ENCODE data around the gene NPL. TPM values are rescaled to one million over a fixed set of nuclear protein-coding genes. Genes with fewer than 3 reads are reported as not detected.

The NPL gene
- total RNA-seq, 2 donors from 2014 or later, result 5.8 to 8.7 TPM

DNA sequence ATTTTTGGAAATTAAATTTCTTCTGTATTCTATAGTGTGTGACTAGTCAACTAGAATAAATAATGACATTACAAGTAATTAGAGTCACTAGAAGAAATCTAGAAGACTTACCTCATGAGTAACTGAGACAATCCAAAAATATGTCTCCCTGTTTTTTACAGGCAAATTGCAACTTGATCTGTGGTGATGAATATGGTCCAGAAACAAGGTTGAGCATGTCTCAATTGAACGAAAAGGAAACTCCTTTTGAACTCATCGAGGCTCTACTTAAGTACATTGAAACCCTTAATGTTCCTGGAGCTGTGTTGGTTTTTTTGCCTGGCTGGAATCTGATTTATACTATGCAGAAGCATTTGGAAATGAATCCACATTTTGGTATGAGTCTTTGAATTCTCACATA is 86.3 kb downstream of the NPL start:
- no peaks in the 10 kb centered on the region for H3K27me3 Mint-ChIP-seq (ENCODE audit: insufficient read depth)
- H3K27me3 ChIP-seq (ENCODE audit: control insufficient read depth, insufficient read depth, low read length, poor library complexity, severe bottlenecking), result no peaks in the 10 kb centered on the region
- no peaks in the 10 kb centered on the region for H3K9me3 Mint-ChIP-seq
- no peak overlapping the region for H3K4me3 Mint-ChIP-seq
- no peak overlapping the region for H3K27ac Mint-ChIP-seq
- peaks cover 14% of the 10 kb centered on the region for H3K9me3 ChIP-seq (ENCODE audit: control insufficient read depth, low read length)
- H3K9ac ChIP-seq (ENCODE audit: extremely low read depth, low read length, poor library complexity, severe bottlenecking), result no peak overlapping the region
- H3K4me1 ChIP-seq (ENCODE audit: control insufficient read depth, insufficient read depth, low read length), result no peaks in the 10 kb centered on the region
- peaks cover 100% of the 10 kb centered on the region for H3K36me3 ChIP-seq (ENCODE audit: control insufficient read depth, insufficient read depth, low read length)
- H3K4me3 ChIP-seq (ENCODE audit: low read length), result no peak overlapping the region
- no peak for DNase-seq
- no peaks in the 10 kb centered on the region for H3K4me1 Mint-ChIP-seq
- no peak overlapping the region for H3K27ac ChIP-seq (ENCODE audit: low read depth, low read length)
- WGBS, 2 experiments (ENCODE audit: insufficient coverage in 1 of 2, insufficient read length in 1 of 2), result 88 to 98% methylated on average over 2 of the region's 2 CpGs
- TF ChIP-seq, protein P1, sequence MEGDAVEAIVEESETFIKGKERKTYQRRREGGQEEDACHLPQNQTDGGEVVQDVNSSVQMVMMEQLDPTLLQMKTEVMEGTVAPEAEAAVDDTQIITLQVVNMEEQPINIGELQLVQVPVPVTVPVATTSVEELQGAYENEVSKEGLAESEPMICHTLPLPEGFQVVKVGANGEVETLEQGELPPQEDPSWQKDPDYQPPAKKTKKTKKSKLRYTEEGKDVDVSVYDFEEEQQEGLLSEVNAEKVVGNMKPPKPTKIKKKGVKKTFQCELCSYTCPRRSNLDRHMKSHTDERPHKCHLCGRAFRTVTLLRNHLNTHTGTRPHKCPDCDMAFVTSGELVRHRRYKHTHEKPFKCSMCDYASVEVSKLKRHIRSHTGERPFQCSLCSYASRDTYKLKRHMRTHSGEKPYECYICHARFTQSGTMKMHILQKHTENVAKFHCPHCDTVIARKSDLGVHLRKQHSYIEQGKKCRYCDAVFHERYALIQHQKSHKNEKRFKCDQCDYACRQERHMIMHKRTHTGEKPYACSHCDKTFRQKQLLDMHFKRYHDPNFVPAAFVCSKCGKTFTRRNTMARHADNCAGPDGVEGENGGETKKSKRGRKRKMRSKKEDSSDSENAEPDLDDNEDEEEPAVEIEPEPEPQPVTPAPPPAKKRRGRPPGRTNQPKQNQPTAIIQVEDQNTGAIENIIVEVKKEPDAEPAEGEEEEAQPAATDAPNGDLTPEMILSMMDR (conservative IDR thresholded peaks at IDR 0.05), result no peak
- peaks cover 97% of the 10 kb centered on the region for H3K36me3 Mint-ChIP-seq (ENCODE audit: low read depth)

DNA sequence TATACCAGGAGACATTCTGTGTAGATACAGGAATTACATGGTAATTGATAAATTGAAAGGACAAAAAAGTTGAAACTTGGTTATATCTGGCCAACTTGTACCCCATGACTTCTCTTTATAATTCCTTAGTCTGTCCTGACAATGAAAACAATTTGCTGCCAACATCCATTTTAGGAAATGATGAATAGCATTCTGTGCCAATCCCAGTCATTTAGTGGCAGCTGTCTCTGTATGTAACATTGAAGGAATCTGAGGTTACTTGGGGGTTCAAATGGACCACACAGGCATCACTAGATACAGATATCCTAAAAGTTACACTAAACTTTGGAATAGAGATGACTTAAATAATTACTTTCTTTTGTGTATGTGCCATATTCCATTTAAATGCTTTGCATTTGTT is 87.8 kb downstream of the NPL start:
- H3K4me1 Mint-ChIP-seq, result no peaks in the 10 kb centered on the region
- H3K27ac Mint-ChIP-seq, result no peak overlapping the region
- H3K9ac ChIP-seq (ENCODE audit: extremely low read depth, low read length, poor library complexity, severe bottlenecking), result no peak overlapping the region
- H3K27ac ChIP-seq (ENCODE audit: low read depth, low read length), result no peak overlapping the region
- H3K4me3 Mint-ChIP-seq, result no peak overlapping the region
- TF ChIP-seq, protein P1 (conservative IDR thresholded peaks at IDR 0.05), result no peak
- H3K36me3 ChIP-seq (ENCODE audit: control insufficient read depth, insufficient read depth, low read length), result peaks cover 100% of the 10 kb centered on the region
- H3K36me3 Mint-ChIP-seq (ENCODE audit: low read depth), result peaks cover 97% of the 10 kb centered on the region
- no peaks in the 10 kb centered on the region for H3K9me3 Mint-ChIP-seq
- no peak overlapping the region for H3K4me3 ChIP-seq (ENCODE audit: low read length)
- H3K9me3 ChIP-seq (ENCODE audit: control insufficient read depth, low read length), result peaks cover 19% of the 10 kb centered on the region
- DNase-seq, result no peak
- H3K27me3 ChIP-seq (ENCODE audit: control insufficient read depth, insufficient read depth, low read length, poor library complexity, severe bottlenecking), result no peaks in the 10 kb centered on the region
- H3K4me1 ChIP-seq (ENCODE audit: control insufficient read depth, insufficient read depth, low read length), result no peaks in the 10 kb centered on the region
- no peaks in the 10 kb centered on the region for H3K27me3 Mint-ChIP-seq (ENCODE audit: insufficient read depth)

DNA sequence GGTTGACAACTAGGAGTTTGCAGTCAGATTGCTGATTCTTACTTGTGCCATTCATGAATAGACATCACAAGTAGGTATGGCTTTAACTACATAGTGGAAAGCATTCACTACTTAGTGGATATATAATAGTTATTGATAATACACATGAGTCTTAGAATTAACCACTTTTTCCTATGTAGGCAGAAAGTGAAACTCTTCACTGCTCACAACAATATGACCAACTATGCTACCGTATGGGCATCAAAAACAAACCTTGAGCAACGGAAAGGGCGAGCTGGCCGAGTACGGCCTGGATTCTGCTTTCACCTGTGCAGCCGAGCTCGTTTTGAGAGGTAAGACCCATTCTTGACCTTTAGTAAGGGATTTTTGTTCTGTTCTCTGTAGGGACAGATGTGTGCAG is 88.3 kb downstream of the NPL start:
- Mint-ChIP-seq H3K9me3 (no peaks in the 10 kb centered on the region), H3K4me1 (no peaks in the 10 kb centered on the region), H3K27ac (no peak overlapping the region), H3K36me3 (ENCODE audit: low read depth) (peaks cover 98% of the 10 kb centered on the region), H3K4me3 (no peak overlapping the region), H3K27me3 (ENCODE audit: insufficient read depth) (no peaks in the 10 kb centered on the region)
- TF ChIP-seq, protein P1 (conservative IDR thresholded peaks at IDR 0.05), result no peak
- 96 to 100% methylated on average over 1 to 7 of the region's 7 CpGs for WGBS, 2 experiments (ENCODE audit: insufficient coverage in 1 of 2, insufficient read length in 1 of 2)
- no peak for DNase-seq
- Histone ChIP-seq H3K27me3 (ENCODE audit: control insufficient read depth, insufficient read depth, low read length, poor library complexity, severe bottlenecking) (no peaks in the 10 kb centered on the region), H3K36me3 (ENCODE audit: control insufficient read depth, insufficient read depth, low read length) (peaks cover 100% of the 10 kb centered on the region), H3K9me3 (ENCODE audit: control insufficient read depth, low read length) (peaks cover 19% of the 10 kb centered on the region), H3K4me3 (ENCODE audit: low read length) (no peak overlapping the region), H3K27ac (ENCODE audit: low read depth, low read length) (no peak overlapping the region), H3K9ac (ENCODE audit: extremely low read depth, low read length, poor library complexity, severe bottlenecking) (no peak overlapping the region), H3K4me1 (ENCODE audit: control insufficient read depth, insufficient read depth, low read length) (no peaks in the 10 kb centered on the region)

Other genes with a start within 250 kb of the NPL start
- 1 to 10 TPM; 2.6 to 3.1 TPM for gene RNASEL, start 200.5 kb upstream of the NPL start, total RNA-seq
- gene RGS16, start 185.4 kb upstream of the NPL start, total RNA-seq, result 10 to 100 TPM; 14.8 to 19.4 TPM
- gene RGS8, start 105.2 kb upstream of the NPL start, total RNA-seq, result 10 to 100 TPM in 1 of 2 donors, 1 to 10 TPM in 1; 5.6 to 25.0 TPM
- 100 to 1,000 TPM; 264 to 278 TPM for gene DHX9, start 49.6 kb downstream of the NPL start, total RNA-seq
- not detected for gene SHCBP1L, start 163.4 kb downstream of the NPL start, total RNA-seq
- 10 to 100 TPM; 47.9 to 58.8 TPM for gene LAMC1, start 233.6 kb downstream of the NPL start, total RNA-seq